ENCODE results near the gene SFXN3. TPM values are rescaled to one million over a fixed set of nuclear protein-coding genes. Genes with fewer than 3 reads are reported as not detected.

The SFXN3 gene
- total and polyA plus RNA-seq, 2 of the 13 experiments (the other 11 are each of a cell fraction or from before 2014, with no cell fraction given): 16.8 to 71.5 TPM

GRCh38 chr10:100985336-100985735, 45.7 kb upstream of the SFXN3 start:
- Histone ChIP-seq H3K79me2 (ENCODE audit: insufficient read depth, low read length) (peaks cover 39% of the 10 kb centered on the region), H3K4me3 (replicated peaks in 1 of 3; ENCODE audit: insufficient read depth in 1 of 3, low read depth in 2 of 3, low read length in 3 of 3) (no peak overlapping the region), H3K9me3 (ENCODE audit: low read length) (no peaks in the 10 kb centered on the region), H3K4me1 (ENCODE audit: insufficient read depth, low read length) (peaks cover 47% of the 10 kb centered on the region), H3K27ac (ENCODE audit: extremely low read length, insufficient read depth, low read length) (peak overlapping the region; percentile 83), H2AFZ (ENCODE audit: low read length) (no peak overlapping the region), H3K9ac (ENCODE audit: insufficient read depth, low read depth, low read length) (peak overlapping the region; percentile 83; the same call in 1 of the 2 replicates), H3K27me3 (ENCODE audit: control insufficient read depth in 1 of 2, insufficient read depth in 2 of 2, low read length in 2 of 2) (no peaks in the 10 kb centered on the region; a peak in 1 of 5 replicates), H4K20me1 (ENCODE audit: insufficient read depth, low read length) (no peaks in the 10 kb centered on the region), H3K4me2 (ENCODE audit: low read depth, low read length) (peak overlapping the region; percentile 97), H3K36me3 (replicated peaks in 1 of 2; ENCODE audit: control insufficient read depth in 1 of 2, insufficient read depth in 2 of 2, low read length in 2 of 2) (peaks cover 16 to 59% of the 10 kb centered on the region in 2 experiments)
- peak; percentile 46 for FAIRE-seq
- peak; percentile 49 for ATAC-seq
- CTCF ChIA-PET (ENCODE audit: low intra/inter-chr PET ratio, low total read pairs): interaction anchor here (0.7 to 1.4 kb wide), 3 partner anchors 16 to 28 kb away, joined by 3 to 5 read pairs (median 4); partner anchors contain the start of gene SEMA4G
- in situ Hi-C loops (cut with HindIII; ENCODE audit: extremely low pct_ligation_motif_present, low pct_unique_long_range_greater_than_20kb) (no loop called here), intact Hi-C loops (cut with micrococcal nuclease; ENCODE audit: unreplicated experiment) (no loop called here)
- POLR2A ChIA-PET: interaction anchor here (0.8 to 23.0 kb wide), 8 partner anchors 9 to 104 kb away, joined by 3 to 277 read pairs (median 5); partner anchors contain the start of genes LZTS2, PDZD7, SEMA4G and SFXN3
- no TSS peak for BruUV-seq (replicated peaks)
- DNase-seq (ENCODE audit: low spot score): peak; percentile 48
- 45% methylated on average over 5 of the region's 5 CpGs for WGBS (ENCODE audit: low lambda C conversion rate)
- no peak for TF ChIP-seq PREB (CRISPR knock-in tag; IDR thresholded peaks at IDR 0.05)
- 0 out of 2 replicates have a peak, but pooled peaks have one; percentile 12 for TF ChIP-seq NR2C2 (CRISPR knock-in tag; IDR thresholded peaks at IDR 0.05; ENCODE audit: borderline replicate concordance)
- TF ChIP-seq ZNF563 (CRISPR knock-in tag; IDR thresholded peaks at IDR 0.05): no peak
- TF ChIP-seq ZNF883 (CRISPR knock-in tag; IDR thresholded peaks at IDR 0.05; ENCODE audit: not compliant biosample characterization): no peak
- no peak for TF ChIP-seq NFIC (IDR thresholded peaks at IDR 0.05; ENCODE audit: low read length)
- 0 out of 2 replicates have a peak, but pooled peaks have one; percentile 46 for TF ChIP-seq CCDC6 (CRISPR knock-in tag; IDR thresholded peaks at IDR 0.05)
- TF ChIP-seq REPIN1 (CRISPR knock-in tag; IDR thresholded peaks at IDR 0.05; ENCODE audit: borderline replicate concordance, low read depth): no peak
- peak; percentile 40 for TF ChIP-seq TEAD3 (CRISPR knock-in tag; optimal IDR thresholded peaks at IDR 0.05; ENCODE audit: borderline replicate concordance)
- 0 out of 2 replicates have a peak, but pooled peaks have one; percentile 24 for TF ChIP-seq MYC (CRISPR knock-in tag; IDR thresholded peaks at IDR 0.05; ENCODE audit: borderline replicate concordance)
- 0 out of 2 replicates have a peak, but pooled peaks have one; percentile 40 for TF ChIP-seq PAF1 (CRISPR knock-in tag; IDR thresholded peaks at IDR 0.05)
- TF ChIP-seq ZSCAN22 (CRISPR knock-in tag; IDR thresholded peaks at IDR 0.05): no peak
- TF ChIP-seq KMT2A (CRISPR knock-in tag; IDR thresholded peaks at IDR 0.05): 0 out of 2 replicates have a peak, but pooled peaks have one; percentile 24
- no peak for TF ChIP-seq ZBTB14 (CRISPR knock-in tag; IDR thresholded peaks at IDR 0.05)
- TF ChIP-seq ZNF687 (CRISPR knock-in tag; IDR thresholded peaks at IDR 0.05): no peak
- no peak for TF ChIP-seq DBP (CRISPR knock-in tag; IDR thresholded peaks at IDR 0.05; ENCODE audit: not compliant biosample characterization)
